Erythroblast (primary cell): ENCODE data around the gene IGLON5.

Experiments
- DNase-seq, 2 experiments: peaks; one replicate each; lab custom pipeline; 2025; lab: John Stamatoyannopoulos, UW
- GATA1 ChIP-seq: IDR thresholded peaks from 2 replicates; pipeline ENCODE4 v1.6.1; 2011; ENCODE audit warnings: low read depth, mild to moderate bottlenecking, control low read depth, low read length, moderate library complexity
- POLR2A ChIP-seq: IDR thresholded peaks from 2 replicates; pipeline ENCODE4 v1.6.1; 2011; ENCODE audit warnings: mild to moderate bottlenecking, low read length

Gene IGLON5

DNA sequence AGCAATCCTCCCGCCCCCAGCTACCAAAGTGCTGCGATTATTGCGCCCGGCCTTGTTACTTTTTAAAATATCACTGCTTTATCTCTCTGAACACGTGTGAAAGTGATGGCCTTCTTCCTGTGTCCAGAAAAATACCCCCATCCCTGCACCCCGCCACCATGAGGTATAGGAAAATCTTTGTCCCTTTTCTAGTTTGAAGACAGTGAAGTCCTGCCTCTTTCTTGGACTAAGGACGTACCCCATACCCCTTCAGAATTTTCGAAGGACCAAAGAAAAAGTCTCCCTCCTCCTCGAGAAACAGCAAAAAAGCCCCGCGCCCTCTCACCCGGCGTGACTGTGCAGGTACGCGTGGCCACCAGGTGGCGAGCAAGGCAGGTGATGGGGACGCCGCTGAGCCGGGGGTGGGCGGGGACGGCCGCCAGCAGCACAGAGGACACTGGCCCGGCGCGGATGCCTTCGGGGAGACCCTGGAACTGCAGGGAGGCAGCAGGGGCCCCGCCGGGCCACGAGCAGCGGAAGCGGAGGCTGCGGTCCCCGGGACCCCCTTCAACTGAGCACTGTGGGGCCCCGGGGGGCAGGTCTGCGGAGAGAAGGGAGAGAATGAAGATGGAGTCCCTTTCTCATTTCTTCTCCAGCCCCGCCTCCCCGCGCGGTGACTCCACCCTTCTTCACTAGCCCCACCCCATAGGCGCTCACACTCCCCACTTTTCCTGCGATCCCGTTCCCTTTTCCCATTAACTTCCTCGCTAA lies 27.3 kb downstream of the IGLON5 start:
- no peak for TF ChIP-seq POLR2A
- no peak for TF ChIP-seq GATA1
- peak; percentile 85 to 91 for DNase-seq

- no peak for DNase-seq
- no peak for TF ChIP-seq POLR2A
- TF ChIP-seq GATA1, result no peak
Measured at GRCh38 chr19:51339313-51339686, 27.9 kb downstream of the IGLON5 start.

GRCh38 chr19:51339687-51340656 lies 28.5 kb downstream of the IGLON5 start:
- peak; percentile 97 to 98 for DNase-seq
- TF ChIP-seq POLR2A (peak; percentile 39), GATA1 (no peak)

- no peak for DNase-seq
Measured at GRCh38 chr19:51341066-51341465, 29.6 kb downstream of the IGLON5 start.

GRCh38 chr19:51341976-51342580 lies 30.6 kb downstream of the IGLON5 start, which contains the start of gene VSIG10L:
VSIG10L (minus strand) TSS chr19:51342139; CDS start chr19:51342124, 15 bp downstream.
- DNase-seq, result no peak

More at GRCh38 chr19:51341066-51341465, 29.6 kb downstream of the IGLON5 start:
- no peak for TF ChIP-seq POLR2A
- no peak for TF ChIP-seq GATA1

DNA sequence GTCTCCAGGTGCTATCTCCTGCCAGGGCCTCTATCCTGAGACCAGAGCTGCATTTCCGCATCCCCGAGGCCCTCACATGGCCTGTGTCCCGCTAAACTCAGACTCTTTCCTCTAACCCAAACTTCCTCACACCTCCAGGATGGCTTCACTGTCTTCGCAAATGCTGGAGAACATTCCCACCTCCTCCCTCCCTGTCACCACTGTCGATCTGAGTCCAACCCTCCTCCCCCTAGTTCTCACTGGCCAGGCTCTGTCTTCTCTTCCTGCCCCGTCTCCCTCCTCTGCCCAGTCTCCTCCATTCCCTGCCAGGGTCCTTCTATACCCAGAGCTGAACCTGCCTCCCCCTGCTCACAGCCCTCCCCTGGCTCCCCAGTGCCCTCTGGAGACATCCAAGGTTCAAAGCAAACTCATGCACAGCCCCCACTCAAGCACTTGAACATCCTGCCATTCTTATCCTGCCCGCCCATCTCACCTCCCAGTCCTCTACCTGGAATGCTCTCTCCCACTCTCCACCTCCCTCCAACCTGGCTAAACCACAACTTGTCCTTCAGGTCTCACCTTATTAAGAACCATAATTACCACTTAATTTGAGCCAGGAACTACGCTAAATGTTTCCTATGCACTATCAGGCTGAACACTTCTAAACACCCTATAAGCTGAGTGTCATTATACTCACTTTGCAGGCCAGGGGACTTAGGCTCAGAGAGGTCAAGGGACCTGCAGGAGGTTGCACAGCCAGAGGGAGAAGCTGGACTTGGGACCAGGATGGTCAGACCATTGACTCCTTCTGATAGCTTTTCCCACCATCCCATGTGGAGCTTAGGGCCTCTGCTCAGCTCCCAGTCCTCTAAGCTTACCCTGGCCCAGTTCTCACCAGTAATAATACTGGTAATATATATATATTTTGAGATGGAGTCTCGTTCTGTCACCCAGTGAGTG lies 31.5 kb downstream of the IGLON5 start:
- TF ChIP-seq POLR2A (no peak), GATA1 (no peak)
- DNase-seq, result no peak

More at GRCh38 chr19:51341976-51342580, 30.6 kb downstream of the IGLON5 start, which contains the start of gene VSIG10L:
- no peak for TF ChIP-seq GATA1
- no peak for TF ChIP-seq POLR2A

GRCh38 chr19:51345076-51345620 lies 33.7 kb downstream of the IGLON5 start:
- TF ChIP-seq GATA1 (no peak), POLR2A (no peak)
- DNase-seq, result no peak

DNA sequence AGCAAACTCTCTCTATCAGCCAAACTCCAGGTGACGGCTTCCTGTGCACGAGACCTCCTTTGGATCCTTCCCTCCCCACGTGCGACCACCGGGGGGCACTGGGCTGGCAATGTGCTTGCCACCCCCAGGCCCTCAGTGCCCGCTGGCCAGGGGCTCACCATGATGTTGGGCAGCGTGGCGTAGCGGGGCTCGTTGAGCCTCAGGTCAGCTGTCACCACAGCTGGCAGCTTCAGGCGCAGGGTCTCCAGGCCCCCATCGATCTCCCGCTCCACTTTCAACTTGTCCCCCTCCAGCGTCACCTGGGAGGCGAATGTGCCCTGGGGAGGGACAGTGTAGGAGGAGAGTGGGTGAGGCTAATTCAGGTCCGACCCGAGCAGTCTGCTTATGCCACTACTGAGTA lies 35.3 kb downstream of the IGLON5 start:
- DNase-seq, result no peak
- TF ChIP-seq GATA1 (no peak), POLR2A (no peak)

DNA sequence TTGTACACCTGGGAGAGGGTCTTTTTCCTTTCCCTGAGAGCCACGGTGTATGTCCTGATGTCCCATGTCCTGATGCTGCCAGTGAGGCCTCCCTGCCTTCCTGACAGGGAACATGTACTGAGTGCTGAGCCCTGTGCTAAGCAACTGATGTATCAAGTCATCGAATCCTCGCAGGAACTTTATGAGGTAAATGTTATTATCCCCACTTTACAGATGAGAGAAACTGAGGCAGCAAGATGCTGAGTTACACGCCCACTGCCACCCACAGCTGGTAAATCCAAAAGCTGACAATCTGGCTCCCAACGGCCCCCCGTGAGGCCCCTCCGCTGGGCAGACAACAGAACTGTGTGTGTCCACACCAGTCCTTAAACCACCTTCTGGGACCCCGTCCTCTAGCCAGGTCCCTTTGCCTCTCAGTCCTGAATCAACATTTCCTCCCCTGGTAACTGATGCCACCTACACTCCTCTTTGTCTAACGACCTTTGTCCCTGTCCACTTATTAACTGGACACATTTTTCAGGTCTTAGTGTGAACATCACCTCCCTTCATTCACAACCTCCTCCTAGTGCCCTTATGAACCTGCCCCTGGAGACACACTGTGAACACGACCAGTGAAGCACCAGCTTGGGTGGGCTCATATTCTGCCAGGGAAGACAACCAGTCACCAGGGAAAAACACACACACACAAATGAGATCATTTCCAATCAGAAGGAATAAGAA lies 35.9 kb downstream of the IGLON5 start:
- no peak for TF ChIP-seq POLR2A
- DNase-seq, result no peak

DNA sequence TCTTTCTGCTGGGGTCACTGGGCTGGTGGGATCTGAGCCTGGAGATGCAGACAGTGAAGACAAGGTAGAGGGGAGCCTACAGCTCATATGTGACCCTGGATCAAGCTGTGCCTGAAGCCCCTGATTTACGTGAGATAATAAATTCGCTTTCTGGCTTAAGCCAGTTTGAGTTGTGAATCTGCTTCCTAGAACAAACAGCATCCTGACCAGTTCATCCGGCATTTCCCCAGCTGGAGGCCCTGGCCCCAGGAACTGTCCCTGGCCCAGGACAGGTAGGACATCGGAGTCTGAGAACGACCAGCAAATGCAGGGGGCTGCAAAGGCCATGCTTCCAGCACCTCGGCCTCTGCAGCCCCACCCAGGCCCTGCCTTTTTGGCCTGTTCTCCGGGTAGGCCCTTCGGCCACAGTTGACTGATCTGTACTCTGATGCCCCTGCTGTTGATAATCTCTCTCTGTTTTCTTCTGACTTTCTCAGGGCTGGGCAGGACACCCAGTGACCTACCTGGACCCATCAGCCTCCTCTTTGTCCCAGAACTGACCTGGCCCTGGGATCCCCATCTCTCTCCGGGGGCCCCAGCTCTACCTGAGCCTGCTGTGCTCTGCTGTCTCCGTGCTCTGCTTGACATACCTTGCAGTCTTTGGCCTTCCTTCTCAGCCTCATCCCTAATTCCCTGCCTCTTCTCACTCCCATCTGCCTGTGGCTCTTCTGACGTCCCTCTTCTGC lies 40.0 kb downstream of the IGLON5 start:
- TF ChIP-seq GATA1 (no peak), POLR2A (no peak)
- DNase-seq, result no peak

- no peak for TF ChIP-seq GATA1
- TF ChIP-seq POLR2A, result no peak
- DNase-seq, result no peak
Measured at GRCh38 chr19:51352783-51353360, 41.4 kb downstream of the IGLON5 start.
